Measurements from ENCODE around the gene HLA-DMA. TPM values are rescaled to one million over a fixed set of nuclear protein-coding genes. Genes with fewer than 3 reads are reported as not detected.

HLA-DMA gene
- total and polyA plus RNA-seq, 9 of the 15 experiments (the other 6 are each of a cell fraction or from before 2014, with no cell fraction given), result 0.13 to 0.83 (median 0.51) TPM

- no peak for TF ChIP-seq TBL1XR1 (IDR thresholded peaks at IDR 0.05; ENCODE audit: low read length in 2 of 2)
- no peak for TF ChIP-seq PCBP2 (IDR thresholded peaks at IDR 0.05; ENCODE audit: low read depth, low read length, poor library complexity, severe bottlenecking)
- peak; percentile 33; the same call in 1 of the 2 replicates for TF ChIP-seq XRCC5 (IDR thresholded peaks at IDR 0.05; ENCODE audit: low read depth, low read length)
- no peak for TF ChIP-seq HMGN3 (IDR thresholded peaks at IDR 0.05; ENCODE audit: borderline replicate concordance, extremely low read depth, insufficient read length, low read depth, low read length)
- no peak for TF ChIP-seq THRB (CRISPR knock-in tag; conservative IDR thresholded peaks at IDR 0.05)
- no peak for TF ChIP-seq MEF2A (IDR thresholded peaks at IDR 0.05; ENCODE audit: control insufficient read depth, low read depth, low read length)
- TF ChIP-seq RB1 (IDR thresholded peaks at IDR 0.05; ENCODE audit: low read depth), result peak; percentile 48; the same call in 1 of the 2 replicates
- no peak for TF ChIP-seq NR0B1 (IDR thresholded peaks at IDR 0.05; ENCODE audit: partially characterized antibody)
- no peak for TF ChIP-seq ZNF57 (CRISPR knock-in tag; IDR thresholded peaks at IDR 0.05)
- peak; percentile 9; the same call in 1 of the 2 replicates for TF ChIP-seq TEAD4 (IDR thresholded peaks at IDR 0.05; ENCODE audit: low read length)
- no peak for TF ChIP-seq TEAD4 (CRISPR knock-in tag; IDR thresholded peaks at IDR 0.05; ENCODE audit: borderline replicate concordance)
- no peak for TF ChIP-seq ZNF354B (CRISPR knock-in tag; IDR thresholded peaks at IDR 0.05)
- no peak for TF ChIP-seq SNAPC5 (CRISPR knock-in tag; IDR thresholded peaks at IDR 0.05)
- TF ChIP-seq CCNT2 (IDR thresholded peaks at IDR 0.05; ENCODE audit: borderline replicate concordance, extremely low read depth, insufficient read length, low read depth, low read length), result no peak
- no peak for TF ChIP-seq GATAD2B (IDR thresholded peaks at IDR 0.05; ENCODE audit: borderline replicate concordance)
- no peak for TF ChIP-seq EWSR1 (IDR thresholded peaks at IDR 0.05; ENCODE audit: borderline replicate concordance, low read depth, partially characterized antibody)
- no peak for TF ChIP-seq MAX (CRISPR knock-in tag; IDR thresholded peaks at IDR 0.05)
Observed at GRCh38 chr6:32984622-32985389, 31.9 kb upstream of the HLA-DMA start (continued).

Data from K562 (cell line).